ENCODE measurements around the gene OSBPL6.
"Not testable (repeated sequence)": the region's sequence is repeated elsewhere in the genome, so short reads cannot be mapped to it uniquely, and the experiment has no call there.

The OSBPL6 gene

GRCh38 chr2:178193823-178194599 lies at the start of gene OSBPL6:
TSS of gene OSBPL6 (plus strand) at chr2:178194512. CDS start at chr2:178306185, 111,673 bp downstream.
- peak; percentile 86 for DNase-seq (ENCODE audit: low spot score)

- peak; percentile 17 for DNase-seq (ENCODE audit: low spot score)
These were observed 42.3 kb upstream of the OSBPL6 start for GRCh38 chr2:178152033-178152432.

- no peak for DNase-seq (ENCODE audit: low spot score)
These were observed 41.8 kb upstream of the OSBPL6 start for GRCh38 chr2:178152542-178152941.

DNA sequence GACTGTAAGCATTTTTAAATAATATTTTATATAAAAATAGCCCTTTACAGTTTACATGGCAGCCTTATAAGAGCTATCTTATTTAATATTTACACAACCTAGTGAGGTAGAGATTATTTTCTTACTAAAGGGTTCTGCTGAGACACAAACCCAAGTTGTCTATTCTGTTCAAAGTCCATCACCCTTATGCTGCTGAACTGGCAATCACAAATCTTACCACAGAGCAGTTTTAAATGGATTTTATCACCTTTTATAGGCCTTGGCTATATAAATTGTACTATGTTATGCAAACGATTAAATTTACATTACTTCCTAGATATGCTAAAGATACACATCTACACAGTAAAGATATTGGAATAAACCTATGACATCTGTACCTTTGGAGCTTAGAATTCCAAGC lies 41.3 kb upstream of the OSBPL6 start:
- no peak for DNase-seq (ENCODE audit: low spot score)

DNA sequence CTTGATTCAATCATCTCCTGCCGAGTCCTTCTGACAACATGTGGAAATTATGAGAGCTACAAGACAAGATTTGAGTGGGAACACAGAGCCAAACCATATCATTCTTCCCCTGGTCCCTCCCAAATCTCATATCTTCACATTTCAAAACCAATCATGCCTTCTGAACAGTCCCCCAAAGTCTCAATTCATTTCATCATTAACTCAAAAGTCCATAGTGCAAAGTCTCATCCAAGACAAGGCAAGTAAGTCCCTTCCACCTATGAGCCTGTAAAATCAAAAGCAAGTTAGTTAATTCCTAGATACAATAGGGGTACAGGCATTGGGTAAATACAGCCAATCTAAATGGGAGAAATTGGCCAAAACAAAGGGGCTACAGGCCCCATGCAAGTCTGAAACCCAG lies 40.4 kb upstream of the OSBPL6 start:
- not testable (repeated sequence) for DNase-seq (ENCODE audit: low spot score)

DNA sequence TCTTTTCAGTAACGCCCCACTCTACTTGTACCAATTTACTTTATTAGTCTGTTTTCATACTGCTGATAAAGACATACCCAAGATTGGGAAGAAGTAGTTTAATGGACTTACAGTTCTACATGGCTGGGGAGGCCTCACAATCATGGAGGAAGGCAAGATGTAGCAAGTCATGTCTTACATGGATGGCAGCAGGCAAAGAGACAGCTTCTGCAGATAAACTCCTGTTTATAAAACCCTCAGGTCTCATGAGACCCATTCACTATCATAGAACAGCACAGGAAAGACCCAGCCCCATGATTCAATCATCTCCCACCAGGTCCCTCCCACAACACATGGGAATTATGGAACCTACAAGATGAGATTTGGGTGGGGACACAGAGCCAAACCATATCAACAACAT lies 38.8 kb upstream of the OSBPL6 start:
- DNase-seq (ENCODE audit: low spot score), result no peak

DNA sequence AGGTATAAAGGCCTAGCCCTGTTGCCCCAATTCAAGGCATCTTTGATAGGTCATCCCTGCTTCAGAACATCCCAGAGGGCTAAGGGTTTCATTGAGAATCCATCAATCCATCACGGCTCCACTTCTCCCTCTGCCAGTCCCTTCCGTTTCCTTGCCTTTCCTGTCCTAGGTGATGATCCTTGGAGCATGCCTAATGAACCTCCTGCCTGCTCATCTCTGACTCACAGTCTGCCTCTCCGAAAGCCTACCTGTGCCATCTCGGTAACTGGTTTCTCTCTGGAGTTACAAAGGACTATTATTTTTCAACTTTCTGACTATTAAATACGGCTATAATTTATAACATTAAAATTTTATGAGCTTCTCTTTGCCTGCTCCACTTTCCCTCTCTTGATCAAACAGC lies 36.7 kb upstream of the OSBPL6 start:
- DNase-seq (ENCODE audit: low spot score), result no peak

- no peak for DNase-seq (ENCODE audit: low spot score)
These were observed 34.3 kb upstream of the OSBPL6 start for GRCh38 chr2:178159966-178160365.

- no peak for DNase-seq (ENCODE audit: low spot score)
These were observed 33.7 kb upstream of the OSBPL6 start for GRCh38 chr2:178160601-178161000.

- no peak for DNase-seq (ENCODE audit: low spot score)
These were observed 30.9 kb upstream of the OSBPL6 start for GRCh38 chr2:178163395-178163794.

- no peak for DNase-seq (ENCODE audit: low spot score)
These were observed 30.4 kb upstream of the OSBPL6 start for GRCh38 chr2:178163911-178164310.

DNA sequence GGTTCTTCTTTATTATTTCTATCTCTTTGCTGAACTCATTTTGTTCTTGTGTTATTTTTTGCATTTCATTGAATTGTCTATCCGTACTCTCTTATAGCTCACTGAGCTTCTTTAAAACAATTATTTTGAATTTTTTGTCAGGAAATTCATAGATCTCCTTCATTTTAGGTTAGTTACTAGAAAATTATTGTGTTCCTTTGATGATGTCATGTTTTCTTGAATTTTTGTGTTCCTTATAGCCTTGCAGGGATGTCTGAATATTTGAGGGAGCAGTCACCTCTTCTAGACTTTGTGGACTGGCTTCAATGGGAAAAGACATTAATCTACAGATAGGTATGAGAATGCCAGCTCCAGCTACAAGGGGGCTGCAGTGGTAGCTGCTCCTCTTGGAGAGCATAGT lies 20.7 kb upstream of the OSBPL6 start:
- no peak for DNase-seq (ENCODE audit: low spot score)

DNA sequence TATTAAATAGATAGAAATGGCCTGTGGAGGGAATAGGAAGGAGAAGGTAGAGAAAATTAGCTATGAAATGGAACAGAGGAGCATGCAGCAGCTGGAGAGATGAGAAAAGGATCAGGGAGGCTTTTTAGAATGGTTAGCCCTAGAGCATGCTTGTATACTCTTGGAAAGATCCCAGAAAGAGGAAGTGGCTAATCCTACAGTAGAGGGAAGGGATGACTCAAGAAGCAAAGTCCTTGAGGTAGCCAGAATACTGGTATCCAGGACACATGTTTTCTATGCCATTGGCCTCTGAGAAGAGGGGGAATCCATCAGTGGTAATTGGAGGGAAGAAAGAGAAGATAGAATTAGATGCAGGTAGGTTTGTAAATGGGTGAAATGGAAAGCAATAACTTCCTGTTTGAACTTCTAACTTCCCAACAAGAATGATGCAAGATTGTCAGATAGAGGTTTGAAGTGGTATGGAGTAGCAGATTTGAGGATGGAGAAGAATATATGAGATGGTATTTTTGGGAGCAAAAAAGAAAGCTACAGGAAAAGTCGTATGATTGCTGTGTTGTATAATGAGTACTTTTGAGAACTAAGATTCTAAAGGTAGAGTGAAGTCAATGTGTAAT lies 17.1 kb upstream of the OSBPL6 start:
- no peak for DNase-seq (ENCODE audit: low spot score)

DNA sequence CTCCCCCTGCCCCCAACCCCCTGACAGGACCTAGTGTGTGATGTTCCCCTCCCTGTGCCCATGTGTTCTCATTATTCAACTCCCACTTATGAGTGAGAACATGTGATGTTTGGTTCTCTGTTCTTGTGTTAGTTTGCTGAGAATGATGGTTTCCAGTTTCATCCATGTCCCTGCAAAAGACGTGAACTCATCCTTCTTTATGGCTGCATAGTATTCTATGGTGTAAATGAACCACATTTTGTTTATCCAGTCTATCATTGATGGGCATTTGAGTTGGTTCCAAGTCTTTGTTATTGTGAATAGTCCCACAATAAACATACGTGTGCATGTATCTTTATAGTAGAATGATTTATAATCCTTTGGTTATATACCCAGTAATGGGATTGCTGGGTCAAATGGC lies 13.7 kb upstream of the OSBPL6 start:
- DNase-seq (ENCODE audit: low spot score), result not testable (repeated sequence)

GRCh38 chr2:178187861-178188260 lies 6.5 kb upstream of the OSBPL6 start:
- DNase-seq (ENCODE audit: low spot score), result no peak

- no peak for DNase-seq (ENCODE audit: low spot score)
These were observed 5.8 kb upstream of the OSBPL6 start for GRCh38 chr2:178188466-178188865.

DNA sequence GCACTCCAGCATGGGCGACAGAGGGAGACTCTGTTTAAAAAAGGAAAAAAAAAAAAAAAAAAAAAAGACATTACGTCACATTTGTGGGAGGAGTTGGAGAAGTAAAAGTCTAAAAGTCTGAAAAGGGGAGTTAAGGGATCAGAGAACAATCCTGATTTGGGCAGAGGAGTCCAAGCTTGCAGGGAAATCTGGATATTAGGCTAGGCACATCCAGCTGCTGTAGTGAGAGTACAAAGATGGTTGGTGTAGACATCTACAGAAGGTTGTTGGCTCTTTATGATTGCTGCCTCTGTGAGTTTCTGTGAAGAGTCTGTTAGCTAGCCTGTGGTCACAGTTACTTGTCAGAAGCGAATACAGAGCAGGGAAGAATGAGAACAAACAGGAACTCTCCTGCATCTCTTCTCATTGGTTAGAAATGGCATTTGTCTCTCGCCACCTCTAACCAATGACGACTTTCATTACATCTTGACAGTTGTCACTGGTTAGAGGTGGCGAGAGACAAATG lies 3.3 kb upstream of the OSBPL6 start:
- DNase-seq (ENCODE audit: low spot score), result no peak

GRCh38 chr2:178191511-178191910 lies 2.8 kb upstream of the OSBPL6 start:
- DNase-seq (ENCODE audit: low spot score), result no peak

DNA sequence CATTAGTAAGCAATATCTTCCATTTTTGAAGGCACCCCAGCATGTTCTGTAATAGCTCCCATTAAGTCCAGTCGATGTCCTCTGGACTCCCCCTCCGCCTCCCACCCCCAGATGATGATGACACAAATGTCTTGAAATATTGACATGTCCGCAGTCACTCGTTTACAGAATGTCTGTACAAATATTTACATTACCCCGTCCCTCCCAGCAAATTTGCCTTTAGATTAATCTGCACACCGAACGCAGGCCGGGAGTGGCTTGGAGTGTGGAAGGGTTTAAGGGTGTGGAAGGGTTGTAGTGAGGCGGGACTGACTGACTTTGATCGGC lies 853 bp upstream of the OSBPL6 start:
- peak; percentile 52 for DNase-seq (ENCODE audit: low spot score)

GRCh38 chr2:178194600-178195389 lies 483 bp downstream of the OSBPL6 start:
- peak; percentile 74 for DNase-seq (ENCODE audit: low spot score)

GRCh38 chr2:178195390-178196166 lies 1.3 kb downstream of the OSBPL6 start:
- DNase-seq (ENCODE audit: low spot score), result no peak

GRCh38 chr2:178197791-178198190 lies 3.5 kb downstream of the OSBPL6 start:
- no peak for DNase-seq (ENCODE audit: low spot score)
